KMS-11 (cell line): Measurements from ENCODE around the gene ZDHHC11.
"Not testable (repeated sequence)": the region's sequence is repeated elsewhere in the genome, so short reads cannot be mapped to it uniquely, and the experiment has no call there.

ENCODE experiments used
- H2AFZ ChIP-seq: fragments of 200-600 bp; sonication (generic); 2 replicates; pipeline ENCODE4 v1.6.1; 2016; ENCODE audit warnings: antibody characterized with exemption, mixed run types, low read depth
- H3K27ac ChIP-seq: fragments of 200-600 bp; sonication (generic); 2 replicates; pipeline ENCODE4 v1.6.1; 2016; ENCODE audit warnings: mild to moderate bottlenecking, mixed run types
- H3K27me3 ChIP-seq: fragments of 200-600 bp; sonication (generic); 2 replicates; pipeline ENCODE4 v1.6.1; 2017; ENCODE audit warnings: mild to moderate bottlenecking, low read depth, mixed run types, moderate library complexity; ENCODE audit not compliant: insufficient read depth
- H3K36me3 ChIP-seq: fragments of 200-600 bp; sonication (generic); 2 replicates; pipeline ENCODE4 v1.6.1; 2017; ENCODE audit warnings: mild to moderate bottlenecking, mixed run types; ENCODE audit not compliant: insufficient read depth
- H3K4me1 ChIP-seq: fragments of 200-600 bp; sonication (generic); 2 replicates; pipeline ENCODE4 v1.6.1; 2016; ENCODE audit warnings: mild to moderate bottlenecking, low read depth, mixed run types; ENCODE audit not compliant: poor library complexity, severe bottlenecking
- H3K4me2 ChIP-seq: fragments of 200-600 bp; sonication (generic); 2 replicates; pipeline ENCODE4 v1.7.0; 2016; ENCODE audit warnings: mild to moderate bottlenecking, mixed run types
- H3K4me3 ChIP-seq: fragments of 200-600 bp; sonication (generic); IDR thresholded peaks from 2 replicates; pipeline ENCODE4 v1.6.1; 2017; ENCODE audit warnings: low read depth, low read length, mixed read lengths; ENCODE audit not compliant: insufficient read depth
- H3K79me2 ChIP-seq: fragments of 200-600 bp; sonication (generic); 2 replicates; pipeline ENCODE4 v1.6.1; 2016; ENCODE audit warnings: low read depth, mixed run types; ENCODE audit not compliant: insufficient read depth
- H3K9ac ChIP-seq: fragments of 200-600 bp; sonication (generic); 2 replicates; pipeline ENCODE4 v1.6.1; 2016; ENCODE audit warnings: mild to moderate bottlenecking, mixed run types
- H4K20me1 ChIP-seq: fragments of 200-600 bp; sonication (generic); 2 replicates; pipeline ENCODE4 v1.6.1; 2016; ENCODE audit warnings: mild to moderate bottlenecking, mixed run types; ENCODE audit not compliant: insufficient read depth
- TF ChIP-seq, protein P1 (sequence below): fragments of 200-600 bp; sonication (generic); conservative IDR thresholded peaks from 2 replicates; pipeline ENCODE4 v1.6.1; 2017; ENCODE audit warnings: low read depth, mild to moderate bottlenecking, antibody characterized with exemption, low read length, moderate library complexity, mixed read lengths

Gene ZDHHC11

DNA sequence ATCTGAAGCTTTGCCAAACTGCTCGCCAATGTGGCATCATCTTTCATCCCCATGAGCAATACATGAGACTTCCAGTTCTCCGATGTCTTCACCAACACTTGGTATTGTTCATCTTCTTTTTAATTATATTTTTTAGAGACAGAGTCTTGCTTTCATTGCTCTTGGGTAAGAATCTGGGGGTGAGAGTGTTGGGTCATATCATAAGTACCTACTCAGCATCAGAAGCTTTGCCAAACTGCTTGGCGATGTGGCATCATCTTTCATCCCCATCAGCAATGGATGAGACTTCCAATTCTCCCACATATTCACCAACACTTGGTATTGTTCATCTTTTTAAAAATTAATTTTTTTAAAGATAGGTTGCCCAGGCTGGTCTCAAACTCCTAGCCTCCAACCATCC is 35.3 kb downstream of the ZDHHC11 start:
- no peaks in the 10 kb centered on the region for H3K27me3 ChIP-seq

DNA sequence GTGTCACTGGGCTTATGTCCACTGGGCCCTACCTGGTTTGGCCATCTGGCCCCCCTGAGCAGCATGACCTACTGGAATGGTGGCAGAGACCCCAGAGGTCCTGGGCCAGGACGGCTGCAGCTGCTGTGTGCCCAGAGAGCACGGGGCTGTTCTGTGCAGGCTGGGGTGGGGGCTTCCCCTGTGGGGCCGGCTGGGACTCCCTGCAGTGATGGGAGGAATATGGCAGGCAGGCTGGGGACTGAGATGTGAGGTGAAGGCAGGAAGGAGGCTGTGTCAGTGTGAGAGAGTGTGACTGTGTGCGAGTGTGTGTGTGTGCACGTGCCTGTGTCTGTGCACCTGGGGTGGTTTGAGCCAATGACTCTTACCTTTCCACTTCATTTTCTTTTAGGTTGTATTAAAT is 37.2 kb downstream of the ZDHHC11 start:
- H3K36me3 ChIP-seq, H2AFZ ChIP-seq, H3K4me2 ChIP-seq, H3K27me3 ChIP-seq, H3K9ac ChIP-seq, H3K79me2 ChIP-seq, H4K20me1 ChIP-seq, H3K4me1 ChIP-seq, H3K27ac ChIP-seq, H3K4me3 ChIP-seq: not testable (repeated sequence)

More for the DNA sequence above, 35.3 kb downstream of the ZDHHC11 start:
- Histone ChIP-seq H4K20me1 (no peaks in the 10 kb centered on the region), H3K79me2 (no peaks in the 10 kb centered on the region), H3K36me3 (0 out of 2 replicates have a peak, but pooled peaks cover 2% of the 10 kb centered on the region), H3K4me2 (no peak overlapping the region), H2AFZ (no peak overlapping the region), H3K9ac (no peak overlapping the region), H3K4me1 (no peaks in the 10 kb centered on the region), H3K27ac (no peak overlapping the region), H3K4me3 (no peak overlapping the region)
- TF ChIP-seq, protein P1, sequence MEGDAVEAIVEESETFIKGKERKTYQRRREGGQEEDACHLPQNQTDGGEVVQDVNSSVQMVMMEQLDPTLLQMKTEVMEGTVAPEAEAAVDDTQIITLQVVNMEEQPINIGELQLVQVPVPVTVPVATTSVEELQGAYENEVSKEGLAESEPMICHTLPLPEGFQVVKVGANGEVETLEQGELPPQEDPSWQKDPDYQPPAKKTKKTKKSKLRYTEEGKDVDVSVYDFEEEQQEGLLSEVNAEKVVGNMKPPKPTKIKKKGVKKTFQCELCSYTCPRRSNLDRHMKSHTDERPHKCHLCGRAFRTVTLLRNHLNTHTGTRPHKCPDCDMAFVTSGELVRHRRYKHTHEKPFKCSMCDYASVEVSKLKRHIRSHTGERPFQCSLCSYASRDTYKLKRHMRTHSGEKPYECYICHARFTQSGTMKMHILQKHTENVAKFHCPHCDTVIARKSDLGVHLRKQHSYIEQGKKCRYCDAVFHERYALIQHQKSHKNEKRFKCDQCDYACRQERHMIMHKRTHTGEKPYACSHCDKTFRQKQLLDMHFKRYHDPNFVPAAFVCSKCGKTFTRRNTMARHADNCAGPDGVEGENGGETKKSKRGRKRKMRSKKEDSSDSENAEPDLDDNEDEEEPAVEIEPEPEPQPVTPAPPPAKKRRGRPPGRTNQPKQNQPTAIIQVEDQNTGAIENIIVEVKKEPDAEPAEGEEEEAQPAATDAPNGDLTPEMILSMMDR = no peak

DNA sequence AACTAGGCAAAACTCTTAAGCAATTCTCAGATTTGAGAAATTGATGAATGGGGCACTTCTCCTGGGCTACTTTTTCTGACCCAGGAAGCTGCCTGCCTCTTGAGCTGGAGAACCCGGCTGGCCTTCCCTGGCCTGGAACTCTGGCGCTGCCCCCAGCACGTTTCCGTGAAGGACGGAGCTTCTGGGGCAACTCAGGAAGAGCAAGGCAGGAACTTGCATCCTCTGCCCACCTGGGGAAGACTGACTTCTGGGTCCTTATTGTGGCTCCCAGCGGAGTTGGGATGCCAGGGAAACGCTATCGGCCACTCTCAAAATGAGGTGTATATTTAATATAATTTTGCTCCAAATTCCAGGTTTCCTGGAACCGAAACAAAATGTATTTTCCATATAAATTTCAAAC is 39.4 kb downstream of the ZDHHC11 start:
- not testable (repeated sequence) for H3K27me3 ChIP-seq, H3K79me2 ChIP-seq, H3K4me1 ChIP-seq, H3K27ac ChIP-seq, H2AFZ ChIP-seq, H3K36me3 ChIP-seq, H3K9ac ChIP-seq, H3K4me3 ChIP-seq, H4K20me1 ChIP-seq, H3K4me2 ChIP-seq

DNA sequence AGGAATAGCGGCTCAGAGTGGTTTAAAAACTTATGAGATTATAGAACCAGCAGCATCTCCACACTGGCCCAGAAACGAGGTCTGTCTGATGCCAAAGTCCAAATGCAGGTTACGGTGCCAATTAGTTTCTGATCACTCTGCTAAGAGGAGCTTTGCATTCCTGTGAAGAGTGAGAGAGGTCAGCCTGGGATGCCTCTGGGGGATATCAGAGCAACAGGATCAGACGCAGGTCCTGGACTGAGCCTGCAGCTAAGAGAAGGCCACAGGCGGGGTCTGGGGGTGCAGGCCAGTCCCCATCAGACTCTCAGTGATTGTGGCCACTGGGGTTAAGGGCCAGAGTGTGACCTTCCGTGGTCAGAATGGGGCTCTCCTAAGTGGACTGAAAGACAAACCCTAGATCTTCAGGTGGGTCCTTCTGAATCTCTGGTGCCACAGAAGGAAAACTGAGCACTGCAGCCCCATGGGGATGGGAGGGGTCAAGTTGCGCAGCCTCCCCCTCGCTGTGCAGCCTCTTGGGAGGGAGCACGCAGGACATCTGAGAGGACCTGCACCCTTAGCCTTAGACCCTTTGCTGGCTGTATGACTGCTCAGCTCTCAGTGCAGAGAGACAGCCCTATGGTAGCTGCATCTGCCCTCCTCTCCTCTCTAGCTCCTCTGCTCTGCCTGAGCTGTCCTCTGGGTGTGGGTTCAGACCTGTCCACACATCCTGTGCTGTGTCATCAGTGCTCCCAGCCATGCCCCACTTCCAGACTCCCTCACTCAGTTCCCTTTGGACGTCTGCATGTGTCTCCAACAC is 42.9 kb downstream of the ZDHHC11 start:
- H3K36me3 ChIP-seq, H3K79me2 ChIP-seq, H3K4me3 ChIP-seq, H3K4me2 ChIP-seq, H3K4me1 ChIP-seq, H3K27ac ChIP-seq, H4K20me1 ChIP-seq, H3K27me3 ChIP-seq, H3K9ac ChIP-seq, H2AFZ ChIP-seq: not testable (repeated sequence)

DNA sequence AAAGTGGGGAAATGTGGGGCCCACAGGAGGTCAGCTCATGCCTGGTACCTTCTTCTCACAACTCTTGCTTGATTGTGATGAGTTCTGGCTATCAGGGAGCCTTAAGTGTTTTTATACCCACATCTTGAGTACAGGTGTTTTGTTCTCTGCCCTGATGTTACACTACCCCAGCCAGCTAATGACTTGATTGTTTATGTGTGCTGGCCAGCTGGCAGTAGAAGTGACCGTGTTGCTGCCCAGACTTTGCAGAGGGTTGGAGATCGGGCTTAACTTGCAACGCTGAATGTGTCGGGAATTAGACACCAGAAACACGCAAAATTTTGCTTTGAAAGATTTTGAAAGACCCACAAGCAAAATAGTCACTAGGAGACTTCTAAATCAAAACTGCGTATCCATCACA is 49.3 kb downstream of the ZDHHC11 start:
- H3K9ac ChIP-seq = no peak overlapping the region
- H2AFZ ChIP-seq = no peak overlapping the region
- H3K27me3 ChIP-seq = no peaks in the 10 kb centered on the region
- TF ChIP-seq, protein P1 = no peak
- H3K27ac ChIP-seq = no peak overlapping the region
- no peaks in the 10 kb centered on the region for H4K20me1 ChIP-seq
- no peak overlapping the region for H3K4me2 ChIP-seq
- H3K79me2 ChIP-seq = no peaks in the 10 kb centered on the region
- H3K36me3 ChIP-seq = no peaks in the 10 kb centered on the region
- no peak overlapping the region for H3K4me3 ChIP-seq
- peaks cover 18% of the 10 kb centered on the region for H3K4me1 ChIP-seq

DNA sequence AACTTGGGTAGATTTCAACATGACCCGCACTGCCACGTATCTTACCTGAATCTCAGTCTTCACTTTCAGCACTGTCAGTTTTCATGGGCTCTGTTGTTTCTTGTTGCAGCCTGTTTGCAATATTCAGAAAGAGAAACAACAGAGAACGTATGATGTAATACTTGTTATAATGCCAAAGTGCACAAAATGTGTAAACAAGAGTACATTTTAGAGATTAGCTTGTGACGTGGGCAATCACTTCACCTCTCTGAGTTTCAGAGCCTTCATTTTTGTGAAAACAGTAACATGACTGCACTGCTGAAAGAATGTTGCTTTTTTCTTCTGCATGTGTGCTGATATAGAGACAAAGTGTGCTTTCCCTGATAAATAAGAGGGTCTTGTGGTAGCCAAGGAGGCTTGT is 49.7 kb downstream of the ZDHHC11 start:
- H3K9ac ChIP-seq, H3K36me3 ChIP-seq, H3K27ac ChIP-seq, H2AFZ ChIP-seq, H3K4me2 ChIP-seq, H3K4me3 ChIP-seq, H3K79me2 ChIP-seq, H3K27me3 ChIP-seq, H4K20me1 ChIP-seq: not testable (repeated sequence)
- H3K4me1 ChIP-seq = peaks cover 18% of the 10 kb centered on the region

DNA sequence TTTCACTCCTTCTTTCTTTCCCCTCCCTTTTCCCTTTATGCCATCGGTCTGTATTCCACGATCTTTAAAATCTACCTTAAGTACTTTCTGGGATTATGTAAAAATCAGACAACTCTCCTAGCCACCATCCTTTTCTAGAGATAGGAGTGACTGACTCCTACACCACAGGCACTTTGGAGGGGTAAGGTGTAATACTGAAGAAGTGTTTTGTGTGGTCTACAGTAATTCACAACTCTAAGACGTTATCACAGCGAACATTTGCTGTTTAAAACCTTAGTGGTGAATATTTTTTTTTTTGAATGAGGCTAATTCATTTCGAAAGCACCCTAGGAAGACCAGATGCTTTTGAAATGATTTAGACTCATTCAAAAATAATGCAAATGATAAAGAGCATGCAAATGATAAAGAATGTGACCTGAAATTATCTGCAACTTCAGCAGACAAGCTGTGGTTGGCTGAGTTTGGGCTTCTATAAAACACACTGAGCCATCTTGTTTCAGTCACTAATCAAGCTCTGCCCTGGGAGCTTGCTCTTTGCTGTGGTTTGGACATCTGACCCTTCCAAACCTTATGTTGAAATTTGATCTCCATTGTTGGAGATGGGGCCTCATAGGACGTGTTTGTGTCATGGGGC is 52.2 kb downstream of the ZDHHC11 start:
- H3K36me3 ChIP-seq, H3K79me2 ChIP-seq, H3K27me3 ChIP-seq, H2AFZ ChIP-seq, H4K20me1 ChIP-seq, H3K9ac ChIP-seq, H3K4me3 ChIP-seq: not testable (repeated sequence)
- H3K4me2 ChIP-seq = peak overlapping the region; percentile 11; the same call in 1 of the 2 replicates
- H3K27ac ChIP-seq = peak overlapping the region; percentile 12; the same call in 1 of the 2 replicates
- H3K4me1 ChIP-seq = peaks cover 18% of the 10 kb centered on the region

DNA sequence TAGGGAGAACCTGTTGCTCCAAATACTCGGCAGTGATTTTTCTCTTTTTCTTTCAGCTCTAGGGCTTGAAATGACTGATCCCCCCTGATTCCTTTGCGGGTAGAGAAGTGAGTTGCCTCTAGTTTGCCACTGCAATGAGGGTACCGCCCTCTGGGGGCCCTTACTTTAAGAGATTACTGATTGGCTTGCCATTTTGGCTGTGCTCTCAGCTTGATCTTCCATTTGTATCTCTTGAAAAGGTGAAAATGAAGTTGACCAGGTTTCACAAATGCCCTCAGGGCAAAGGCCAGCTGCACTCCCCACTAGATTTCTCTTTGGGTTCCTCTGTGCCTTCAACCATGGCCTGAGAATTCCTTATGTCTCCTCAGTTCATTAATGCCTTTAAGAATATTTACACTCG is 52.8 kb downstream of the ZDHHC11 start:
- not testable (repeated sequence) for H2AFZ ChIP-seq, H3K27ac ChIP-seq, H3K79me2 ChIP-seq

More for the DNA sequence above, 52.8 kb downstream of the ZDHHC11 start:
- H4K20me1 ChIP-seq, H3K4me2 ChIP-seq, H3K27me3 ChIP-seq, H3K36me3 ChIP-seq, H3K4me3 ChIP-seq, H3K9ac ChIP-seq: not testable (repeated sequence)
- H3K4me1 ChIP-seq = peaks cover 18% of the 10 kb centered on the region
